ENCODE data around the gene SLC22A1. TPM values are rescaled to one million over a fixed set of nuclear protein-coding genes. Genes with fewer than 3 reads are reported as not detected.

The SLC22A1 gene
- total RNA-seq, 5 donors from 2014 or later (not counting 1 experiment from before 2014, with no cell fraction given): 1.0 to 2.7 (median 2.3) TPM

- no peaks in the 10 kb centered on the region for H3K4me1 Mint-ChIP-seq
- Histone ChIP-seq H3K4me3 (ENCODE audit: control insufficient read depth in 1 of 2, extremely low read depth in 1 of 2, low read length in 1 of 2) (no peak overlapping the region), H3K4me1 (ENCODE audit: control insufficient read depth in 1 of 2, extremely low read depth in 1 of 2, insufficient read depth in 2 of 2, low read length in 2 of 2) (no peaks in the 10 kb centered on the region), H3K27me3 (replicated peaks in 1 of 2; ENCODE audit: control insufficient read depth in 2 of 2, extremely low read depth in 1 of 2, insufficient read depth in 2 of 2, low read length in 1 of 2) (peaks cover 0 to 2% of the 10 kb centered on the region in 2 experiments), H3K9me3 (no peaks in the 10 kb centered on the region), H3K27ac (ENCODE audit: low read length) (no peak overlapping the region), H3K36me3 (ENCODE audit: control insufficient read depth in 2 of 2, extremely low read depth in 1 of 2, insufficient read depth in 1 of 2, low read length in 1 of 2) (no peaks in the 10 kb centered on the region)
- no peak overlapping the region for H3K4me3 Mint-ChIP-seq
- 89% methylated on average over 10 of the region's 10 CpGs for WGBS (ENCODE audit: insufficient coverage)
- H3K36me3 Mint-ChIP-seq: no peaks in the 10 kb centered on the region
- ATAC-seq (replicated peaks in 1 of 4) (no peak), DNase-seq (no peak)
- H3K27ac Mint-ChIP-seq: no peak overlapping the region
- ChIA-PET POLR2A (no interaction called here), CTCF (interaction anchor here in 1 of 2 donors (0.7 kb wide), 1 partner anchor 45 kb away, joined by 3 read pairs; no protein-coding TSS in a partner anchor)
- H3K27me3 Mint-ChIP-seq: no peaks in the 10 kb centered on the region
- no peaks in the 10 kb centered on the region for H3K9me3 Mint-ChIP-seq
Observed at GRCh38 chr6:160129881-160130615, 8.4 kb downstream of the SLC22A1 start.

- H3K27ac Mint-ChIP-seq: no peak overlapping the region
- Histone ChIP-seq H3K9me3 (no peaks in the 10 kb centered on the region), H3K4me3 (ENCODE audit: control insufficient read depth in 1 of 2, extremely low read depth in 1 of 2, low read length in 1 of 2) (no peak overlapping the region), H3K36me3 (ENCODE audit: control insufficient read depth in 2 of 2, extremely low read depth in 1 of 2, insufficient read depth in 1 of 2, low read length in 1 of 2) (no peaks in the 10 kb centered on the region), H3K27ac (ENCODE audit: low read length) (no peak overlapping the region), H3K27me3 (replicated peaks in 1 of 2; ENCODE audit: control insufficient read depth in 2 of 2, extremely low read depth in 1 of 2, insufficient read depth in 2 of 2, low read length in 1 of 2) (peaks cover 0 to 2% of the 10 kb centered on the region in 2 experiments), H3K4me1 (ENCODE audit: control insufficient read depth in 1 of 2, extremely low read depth in 1 of 2, insufficient read depth in 2 of 2, low read length in 2 of 2) (no peaks in the 10 kb centered on the region)
- no peaks in the 10 kb centered on the region for H3K27me3 Mint-ChIP-seq
- WGBS (ENCODE audit: insufficient coverage): 90% methylated on average over 13 of the region's 13 CpGs
- H3K9me3 Mint-ChIP-seq: no peaks in the 10 kb centered on the region
- H3K36me3 Mint-ChIP-seq: no peaks in the 10 kb centered on the region
- DNase-seq (no peak), ATAC-seq (replicated peaks in 1 of 4) (no peak)
- ChIA-PET CTCF (no interaction called here), POLR2A (no interaction called here)
- no peaks in the 10 kb centered on the region for H3K4me1 Mint-ChIP-seq
- H3K4me3 Mint-ChIP-seq: no peak overlapping the region
Observed at GRCh38 chr6:160130729-160131484, 9.3 kb downstream of the SLC22A1 start.

GRCh38 chr6:160131636-160132296 is 10.2 kb downstream of the SLC22A1 start:
- H3K36me3 Mint-ChIP-seq: no peaks in the 10 kb centered on the region
- Histone ChIP-seq H3K36me3 (ENCODE audit: control insufficient read depth in 2 of 2, extremely low read depth in 1 of 2, insufficient read depth in 1 of 2, low read length in 1 of 2) (no peaks in the 10 kb centered on the region), H3K9me3 (no peaks in the 10 kb centered on the region), H3K4me1 (ENCODE audit: control insufficient read depth in 1 of 2, extremely low read depth in 1 of 2, insufficient read depth in 2 of 2, low read length in 2 of 2) (no peaks in the 10 kb centered on the region), H3K4me3 (ENCODE audit: control insufficient read depth in 1 of 2, extremely low read depth in 1 of 2, low read length in 1 of 2) (no peak overlapping the region), H3K27ac (ENCODE audit: low read length) (no peak overlapping the region), H3K27me3 (replicated peaks in 1 of 2; ENCODE audit: control insufficient read depth in 2 of 2, extremely low read depth in 1 of 2, insufficient read depth in 2 of 2, low read length in 1 of 2) (peaks cover 0 to 2% of the 10 kb centered on the region in 2 experiments)
- CTCF ChIA-PET: no interaction called here
- H3K27ac Mint-ChIP-seq: no peak overlapping the region
- POLR2A ChIA-PET: no interaction called here
- no peak overlapping the region for H3K4me3 Mint-ChIP-seq
- no peaks in the 10 kb centered on the region for H3K27me3 Mint-ChIP-seq
- H3K4me1 Mint-ChIP-seq: no peaks in the 10 kb centered on the region
- no peaks in the 10 kb centered on the region for H3K9me3 Mint-ChIP-seq
- ATAC-seq (replicated peaks in 1 of 4): no peak
- DNase-seq: no peak
- 95% methylated on average over 15 of the region's 19 CpGs for WGBS (ENCODE audit: insufficient coverage)

DNA sequence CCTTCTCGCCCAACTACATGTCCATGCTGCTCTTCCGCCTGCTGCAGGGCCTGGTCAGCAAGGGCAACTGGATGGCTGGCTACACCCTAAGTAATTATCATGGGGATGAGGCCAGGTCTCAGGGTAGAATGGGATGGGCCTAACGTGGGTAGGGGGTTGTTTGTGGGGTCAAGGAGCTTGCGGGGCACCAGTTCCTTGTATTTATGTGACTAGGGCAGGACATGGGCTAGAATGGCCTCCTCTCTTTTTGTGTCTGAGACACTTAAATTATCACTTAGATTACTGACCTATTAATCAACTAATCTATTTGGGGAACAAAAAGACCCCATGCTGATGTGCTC is 10.7 kb downstream of the SLC22A1 start:
- ATAC-seq (replicated peaks in 1 of 4) (no peak), DNase-seq (no peak)
- Histone ChIP-seq H3K27ac (ENCODE audit: low read length) (no peak overlapping the region), H3K4me1 (ENCODE audit: control insufficient read depth in 1 of 2, extremely low read depth in 1 of 2, insufficient read depth in 2 of 2, low read length in 2 of 2) (no peaks in the 10 kb centered on the region), H3K9me3 (no peaks in the 10 kb centered on the region), H3K27me3 (replicated peaks in 1 of 2; ENCODE audit: control insufficient read depth in 2 of 2, extremely low read depth in 1 of 2, insufficient read depth in 2 of 2, low read length in 1 of 2) (peaks cover 0 to under 1% of the 10 kb centered on the region in 2 experiments), H3K4me3 (ENCODE audit: control insufficient read depth in 1 of 2, extremely low read depth in 1 of 2, low read length in 1 of 2) (no peak overlapping the region), H3K36me3 (ENCODE audit: control insufficient read depth in 2 of 2, extremely low read depth in 1 of 2, insufficient read depth in 1 of 2, low read length in 1 of 2) (no peaks in the 10 kb centered on the region)
- WGBS (ENCODE audit: insufficient coverage): 84% methylated on average over 2 of the region's 4 CpGs
- Mint-ChIP-seq H3K36me3 (no peaks in the 10 kb centered on the region), H3K27ac (no peak overlapping the region), H3K9me3 (no peaks in the 10 kb centered on the region), H3K4me3 (no peak overlapping the region), H3K27me3 (no peaks in the 10 kb centered on the region), H3K4me1 (no peaks in the 10 kb centered on the region)
- POLR2A ChIA-PET: no interaction called here
- CTCF ChIA-PET: no interaction called here

DNA sequence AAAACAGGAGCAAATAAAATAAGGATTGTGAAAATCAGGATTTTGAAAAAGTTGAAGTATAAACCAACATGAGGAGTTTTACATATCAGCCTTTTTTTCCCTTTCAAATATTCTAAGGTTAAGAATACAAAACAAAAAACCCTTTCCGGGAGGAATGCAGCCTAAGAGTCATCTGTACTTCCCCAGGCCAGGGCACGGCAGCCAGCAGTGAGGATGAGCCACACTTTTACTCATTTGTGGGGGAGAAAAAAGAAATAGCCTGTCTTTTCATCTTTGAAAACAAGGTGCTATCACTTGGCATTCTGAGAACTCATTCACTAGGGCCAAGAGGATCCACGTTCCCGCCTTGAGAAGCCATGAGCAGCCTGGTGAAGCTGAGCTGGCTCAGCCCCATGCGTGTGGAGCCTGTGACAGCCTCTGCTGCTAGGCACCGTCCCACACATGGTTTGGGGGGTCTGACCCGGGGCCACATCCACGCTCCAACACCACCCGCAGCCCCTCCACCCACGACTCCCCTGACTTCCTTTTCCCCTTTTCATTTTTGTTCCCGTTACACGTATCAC is 11.2 kb downstream of the SLC22A1 start:
- Mint-ChIP-seq H3K27ac (no peak overlapping the region), H3K27me3 (no peaks in the 10 kb centered on the region), H3K9me3 (no peaks in the 10 kb centered on the region), H3K36me3 (no peaks in the 10 kb centered on the region), H3K4me3 (no peak overlapping the region), H3K4me1 (peaks cover 0 to 1% (median under 1%) of the 10 kb centered on the region in 3 donors)
- ChIA-PET CTCF (no interaction called here), POLR2A (no interaction called here)
- Histone ChIP-seq H3K27me3 (replicated peaks in 1 of 2; ENCODE audit: control insufficient read depth in 2 of 2, extremely low read depth in 1 of 2, insufficient read depth in 2 of 2, low read length in 1 of 2) (peaks cover 0 to 2% of the 10 kb centered on the region in 2 experiments), H3K4me3 (ENCODE audit: control insufficient read depth in 1 of 2, extremely low read depth in 1 of 2, low read length in 1 of 2) (no peak overlapping the region), H3K9me3 (no peaks in the 10 kb centered on the region), H3K27ac (ENCODE audit: low read length) (no peak overlapping the region), H3K4me1 (ENCODE audit: control insufficient read depth in 1 of 2, extremely low read depth in 1 of 2, insufficient read depth in 2 of 2, low read length in 2 of 2) (peaks cover 0 to under 1% of the 10 kb centered on the region in 2 experiments), H3K36me3 (ENCODE audit: control insufficient read depth in 2 of 2, extremely low read depth in 1 of 2, insufficient read depth in 1 of 2, low read length in 1 of 2) (no peaks in the 10 kb centered on the region)
- ATAC-seq (replicated peaks in 1 of 4) (no peak), DNase-seq (no peak)
- WGBS (ENCODE audit: insufficient coverage): 68% methylated on average over 10 of the region's 12 CpGs
